Tibial artery (tissue), 4 donors: Measurements from ENCODE around the gene LYRM2.
A peak's percentile ranks its signal among the peaks of the same experiment; 100 is the strongest.

Source experiments
- DNase-seq, 2 donors: peaks; one replicate each; pipeline ENCODE4 v3.0.0-alpha.2; 2019
- H3K27ac ChIP-seq, 2 donors: fragments of 200-600 bp; sonication (generic) in 1 of 2; 1 replicate in 1 of 2; 2 replicates in 1 of 2; pipeline ENCODE4 v1.5.1; 2018 to 2019; ENCODE audit warnings: mild to moderate bottlenecking in 1 of 2
- H3K27me3 ChIP-seq, 2 donors: fragments of 200-600 bp; sonication (generic) in 1 of 2; one replicate each; pipeline versions ENCODE4 v1.5.1 to v1.6.0; 2016 to 2019
- H3K36me3 ChIP-seq, 3 donors: fragments of 200-600 bp; sonication (generic) in 2 of 3; one replicate each; pipeline ENCODE4 v1.5.1; 2016 to 2019; ENCODE audit warnings: mild to moderate bottlenecking in 2 of 3
- H3K4me1 ChIP-seq, 4 donors: fragments of 200-600 bp; sonication (generic) in 2 of 4; 1 replicate in 3 of 4; 2 replicates in 1 of 4; pipeline ENCODE4 v1.5.1; 2016 to 2019
- H3K4me3 ChIP-seq, 2 donors: fragments of 200-600 bp; sonication (generic) in 1 of 2; 1 replicate in 1 of 2; 2 replicates in 1 of 2; pipeline ENCODE4 v1.5.1; 2018 to 2019; ENCODE audit warnings: mild to moderate bottlenecking in 2 of 2
- H3K9me3 ChIP-seq, 3 donors: fragments of 200-600 bp; sonication (generic) in 1 of 3; one replicate each; pipeline ENCODE4 v1.5.1; 2016 to 2019
- intact Hi-C: fragments of 100-400 bp; cut with DNase I; formaldehyde crosslinking; loops from one replicate; pipeline ENCODE4 v1.15.0; 2023; ENCODE audit warnings: low total_unique reads
- TF ChIP-seq, protein P1 (sequence below), 2 experiments: fragments of 200-600 bp in 1 of 2; fragments of 450-650 bp in 1 of 2; IDR thresholded peaks; one replicate each; pipeline ENCODE4 v1.5.1; 2017 to 2019; ENCODE audit warnings: antibody characterized with exemption in 2 of 2, mild to moderate bottlenecking in 1 of 2, moderate library complexity in 1 of 2

LYRM2 gene

DNA sequence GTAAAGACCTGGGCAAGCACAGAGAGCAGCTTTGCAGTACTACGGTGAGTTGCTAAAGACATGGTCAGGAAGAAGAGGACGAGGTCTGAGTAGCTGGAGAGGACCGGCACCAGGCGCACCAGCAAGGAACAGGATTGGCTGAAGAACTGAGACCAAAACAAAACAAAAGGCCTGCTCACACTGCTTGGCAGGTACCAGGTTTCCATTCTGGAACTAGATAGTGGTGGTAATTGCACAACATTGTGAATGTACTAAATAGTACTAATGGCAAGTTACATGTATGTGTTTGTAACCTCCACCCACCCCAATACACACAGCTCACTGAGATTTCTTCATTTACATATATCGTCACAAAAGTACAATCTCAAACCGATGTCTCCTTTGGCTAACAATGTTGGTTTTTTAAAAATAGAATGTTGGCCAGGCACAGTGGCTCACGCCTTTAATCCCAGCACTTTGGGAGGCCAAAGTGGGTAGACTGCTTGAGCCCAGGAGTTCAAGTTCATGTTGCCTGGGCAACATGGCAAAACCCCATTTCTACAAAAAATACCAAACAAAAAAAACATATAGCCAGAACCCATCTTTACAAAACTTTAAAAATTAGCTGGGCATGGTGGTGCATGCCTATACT is 32.5 kb upstream of the LYRM2 start:
- no peak for DNase-seq
- TF ChIP-seq, protein P1, sequence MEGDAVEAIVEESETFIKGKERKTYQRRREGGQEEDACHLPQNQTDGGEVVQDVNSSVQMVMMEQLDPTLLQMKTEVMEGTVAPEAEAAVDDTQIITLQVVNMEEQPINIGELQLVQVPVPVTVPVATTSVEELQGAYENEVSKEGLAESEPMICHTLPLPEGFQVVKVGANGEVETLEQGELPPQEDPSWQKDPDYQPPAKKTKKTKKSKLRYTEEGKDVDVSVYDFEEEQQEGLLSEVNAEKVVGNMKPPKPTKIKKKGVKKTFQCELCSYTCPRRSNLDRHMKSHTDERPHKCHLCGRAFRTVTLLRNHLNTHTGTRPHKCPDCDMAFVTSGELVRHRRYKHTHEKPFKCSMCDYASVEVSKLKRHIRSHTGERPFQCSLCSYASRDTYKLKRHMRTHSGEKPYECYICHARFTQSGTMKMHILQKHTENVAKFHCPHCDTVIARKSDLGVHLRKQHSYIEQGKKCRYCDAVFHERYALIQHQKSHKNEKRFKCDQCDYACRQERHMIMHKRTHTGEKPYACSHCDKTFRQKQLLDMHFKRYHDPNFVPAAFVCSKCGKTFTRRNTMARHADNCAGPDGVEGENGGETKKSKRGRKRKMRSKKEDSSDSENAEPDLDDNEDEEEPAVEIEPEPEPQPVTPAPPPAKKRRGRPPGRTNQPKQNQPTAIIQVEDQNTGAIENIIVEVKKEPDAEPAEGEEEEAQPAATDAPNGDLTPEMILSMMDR (IDR thresholded peaks at IDR 0.05) = no peak
- Histone ChIP-seq H3K27ac (peak overlapping the region in 1 of 2 donors; percentile 4), H3K36me3 (peaks cover 34 to 64% (median 58%) of the 10 kb centered on the region in 3 donors), H3K4me1 (peaks cover 0 to 40% (median 4%) of the 10 kb centered on the region in 4 donors), H3K27me3 (no peaks in the 10 kb centered on the region), H3K9me3 (no peaks in the 10 kb centered on the region), H3K4me3 (no peak overlapping the region)
- intact Hi-C loops = no loop called here

DNA sequence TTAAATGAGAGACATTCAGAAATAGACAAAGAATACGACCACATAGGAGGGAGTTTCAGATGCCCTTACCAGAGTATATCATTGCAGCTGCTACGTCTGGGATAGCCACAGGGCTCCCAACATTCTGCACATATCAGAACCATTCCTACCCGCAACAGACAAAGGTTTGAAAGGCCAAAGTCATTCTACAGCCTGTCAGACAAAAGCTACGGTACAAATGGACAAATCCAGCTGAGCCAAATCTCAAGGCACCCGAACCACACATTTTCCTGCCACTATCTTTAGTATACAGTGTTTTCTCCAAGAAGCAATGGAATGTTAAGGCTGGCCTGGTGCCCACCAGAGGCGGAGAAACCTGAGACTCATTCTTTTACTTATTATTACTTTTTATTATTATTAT is 30.5 kb upstream of the LYRM2 start:
- TF ChIP-seq, protein P1 (IDR thresholded peaks at IDR 0.05) = no peak
- H3K27ac ChIP-seq = peak overlapping the region in 1 of 2 donors; percentile 40
- H3K9me3 ChIP-seq = no peaks in the 10 kb centered on the region
- intact Hi-C loops = no loop called here
- H3K4me1 ChIP-seq = peaks cover 0 to 38% (median 2%) of the 10 kb centered on the region in 4 donors
- no peaks in the 10 kb centered on the region for H3K27me3 ChIP-seq
- DNase-seq = no peak
- H3K4me3 ChIP-seq = no peak overlapping the region
- H3K36me3 ChIP-seq = peaks cover 18 to 58% (median 54%) of the 10 kb centered on the region in 3 donors

DNA sequence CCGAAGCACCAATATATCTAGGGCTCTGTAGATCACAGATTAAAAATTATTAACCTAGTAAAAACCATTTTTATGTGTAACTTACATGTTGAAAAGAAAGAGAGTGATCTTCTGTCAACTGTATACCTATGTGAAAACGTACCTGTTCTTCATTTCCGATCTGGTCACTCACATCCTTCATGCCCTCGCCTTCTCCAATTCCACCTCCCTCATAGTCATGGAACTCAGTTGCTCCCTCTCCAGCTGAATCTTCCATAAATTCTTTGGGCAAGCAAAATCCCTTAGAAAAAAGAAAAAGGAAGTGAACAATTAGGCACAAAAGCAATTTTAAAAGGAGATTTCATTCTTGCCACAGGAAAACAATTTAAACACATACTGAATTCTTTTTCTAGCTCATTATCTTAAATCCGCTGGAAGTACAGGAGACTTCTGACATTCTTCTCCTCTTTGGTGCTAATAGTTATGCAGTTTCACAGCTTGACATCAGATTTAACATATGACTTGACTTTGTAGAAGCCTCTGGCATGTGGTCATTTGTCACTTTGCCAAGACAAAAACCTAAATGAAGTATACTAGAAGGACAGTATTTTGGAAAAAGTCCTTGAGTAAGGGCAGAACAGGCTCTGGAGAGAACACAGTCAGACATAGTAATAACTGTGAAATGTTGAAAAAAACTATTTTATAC is 29.5 kb upstream of the LYRM2 start:
- intact Hi-C loops = no loop called here
- H3K27ac ChIP-seq = peak overlapping the region in 1 of 2 donors; percentile 40
- TF ChIP-seq, protein P1 (IDR thresholded peaks at IDR 0.05) = no peak
- no peaks in the 10 kb centered on the region for H3K9me3 ChIP-seq
- peaks cover 17 to 58% (median 54%) of the 10 kb centered on the region in 3 donors for H3K36me3 ChIP-seq
- H3K27me3 ChIP-seq = no peaks in the 10 kb centered on the region
- no peak for DNase-seq
- no peak overlapping the region for H3K4me3 ChIP-seq
- H3K4me1 ChIP-seq = peaks cover 0 to 38% (median 2%) of the 10 kb centered on the region in 4 donors

DNA sequence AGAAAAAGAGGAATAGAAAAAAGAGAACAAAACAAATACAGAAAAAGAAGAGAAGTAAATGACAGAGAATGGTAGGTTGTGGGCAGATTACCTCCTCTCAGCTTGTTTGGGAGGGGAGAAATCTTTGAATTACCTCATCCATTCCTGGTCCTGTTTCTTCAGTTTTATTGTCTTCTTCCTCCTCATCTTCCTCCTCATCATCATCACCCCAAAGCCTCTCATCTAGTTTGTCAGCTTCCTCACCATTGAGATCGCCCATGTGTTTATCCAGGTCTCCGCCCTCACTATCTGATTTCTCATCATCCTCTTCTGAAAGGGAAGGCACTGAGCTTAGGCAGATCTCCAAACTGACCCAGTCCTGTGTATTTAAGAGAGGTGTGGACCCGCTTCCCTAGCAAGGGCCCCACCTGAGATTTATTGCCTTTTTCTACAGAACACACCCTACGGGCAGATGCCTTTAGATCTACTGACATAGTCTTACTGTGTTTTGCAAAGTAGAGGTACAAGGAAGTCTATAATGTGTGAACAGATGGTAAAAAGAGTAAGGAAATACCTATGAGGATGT is 24.2 kb upstream of the LYRM2 start:
- intact Hi-C loops = no loop called here
- no peak overlapping the region for H3K27ac ChIP-seq
- DNase-seq = no peak

DNA sequence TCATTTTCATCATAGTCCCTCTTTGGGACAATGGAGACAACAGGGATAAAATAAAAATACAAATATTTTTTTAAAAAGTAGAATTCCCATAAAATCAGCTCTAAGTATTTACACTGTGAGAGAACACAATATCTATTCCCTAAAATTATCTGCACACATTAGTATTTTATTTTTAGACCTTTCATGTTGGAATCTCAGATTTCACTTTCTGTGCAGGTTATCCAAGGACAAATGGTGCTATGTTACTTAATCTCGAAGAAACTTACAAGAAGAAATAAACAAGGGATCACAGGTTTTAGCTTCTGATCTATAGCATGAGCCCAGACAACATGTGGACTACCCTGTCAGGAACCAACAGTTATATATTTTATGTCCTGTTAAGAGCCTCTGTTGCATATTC is 23.0 kb upstream of the LYRM2 start:
- DNase-seq = no peak
- intact Hi-C loops = no loop called here
- H3K4me1 ChIP-seq = no peaks in the 10 kb centered on the region
- peaks cover 56 to 89% (median 81%) of the 10 kb centered on the region in 3 donors for H3K36me3 ChIP-seq
- H3K27ac ChIP-seq = no peak overlapping the region
- H3K27me3 ChIP-seq = no peaks in the 10 kb centered on the region
- H3K9me3 ChIP-seq = no peaks in the 10 kb centered on the region
- TF ChIP-seq, protein P1 (IDR thresholded peaks at IDR 0.05) = no peak
- no peak overlapping the region for H3K4me3 ChIP-seq

More for the DNA sequence above, 24.2 kb upstream of the LYRM2 start:
- Histone ChIP-seq H3K4me3 (no peak overlapping the region), H3K27me3 (no peaks in the 10 kb centered on the region), H3K36me3 (peaks cover 47 to 77% (median 72%) of the 10 kb centered on the region in 3 donors), H3K9me3 (no peaks in the 10 kb centered on the region), H3K4me1 (peaks cover 0 to 7% (median 0%) of the 10 kb centered on the region in 4 donors)
- TF ChIP-seq, protein P1 (IDR thresholded peaks at IDR 0.05) = no peak
